Tibial artery (tissue), 4 donors: Measurements from ENCODE around the gene KCNQ1.

ENCODE experiments used
- DNase-seq, 2 donors: peaks; one replicate each; pipeline ENCODE4 v3.0.0-alpha.2; 2019
- H3K27ac ChIP-seq, 2 donors: fragments of 200-600 bp; sonication (generic) in 1 of 2; 1 replicate in 1 of 2; 2 replicates in 1 of 2; pipeline ENCODE4 v1.5.1; 2018 to 2019; ENCODE audit warnings: mild to moderate bottlenecking in 1 of 2
- H3K27me3 ChIP-seq, 2 donors: fragments of 200-600 bp; sonication (generic) in 1 of 2; one replicate each; pipeline versions ENCODE4 v1.5.1 to v1.6.0; 2016 to 2019
- H3K36me3 ChIP-seq, 3 donors: fragments of 200-600 bp; sonication (generic) in 2 of 3; one replicate each; pipeline ENCODE4 v1.5.1; 2016 to 2019; ENCODE audit warnings: mild to moderate bottlenecking in 2 of 3
- H3K4me1 ChIP-seq, 4 donors: fragments of 200-600 bp; sonication (generic) in 2 of 4; 1 replicate in 3 of 4; 2 replicates in 1 of 4; pipeline ENCODE4 v1.5.1; 2016 to 2019
- H3K4me3 ChIP-seq, 2 donors: fragments of 200-600 bp; sonication (generic) in 1 of 2; 1 replicate in 1 of 2; 2 replicates in 1 of 2; pipeline ENCODE4 v1.5.1; 2018 to 2019; ENCODE audit warnings: mild to moderate bottlenecking in 2 of 2
- H3K9me3 ChIP-seq, 3 donors: fragments of 200-600 bp; sonication (generic) in 1 of 3; one replicate each; pipeline ENCODE4 v1.5.1; 2016 to 2019
- intact Hi-C: fragments of 100-400 bp; cut with DNase I; formaldehyde crosslinking; loops from one replicate; pipeline ENCODE4 v1.15.0; 2023; ENCODE audit warnings: low total_unique reads
- TF ChIP-seq, protein P1 (sequence below), 2 experiments: fragments of 200-600 bp in 1 of 2; fragments of 450-650 bp in 1 of 2; IDR thresholded peaks; one replicate each; pipeline ENCODE4 v1.5.1; 2017 to 2019; ENCODE audit warnings: antibody characterized with exemption in 2 of 2, mild to moderate bottlenecking in 1 of 2, moderate library complexity in 1 of 2

The KCNQ1 gene

DNA sequence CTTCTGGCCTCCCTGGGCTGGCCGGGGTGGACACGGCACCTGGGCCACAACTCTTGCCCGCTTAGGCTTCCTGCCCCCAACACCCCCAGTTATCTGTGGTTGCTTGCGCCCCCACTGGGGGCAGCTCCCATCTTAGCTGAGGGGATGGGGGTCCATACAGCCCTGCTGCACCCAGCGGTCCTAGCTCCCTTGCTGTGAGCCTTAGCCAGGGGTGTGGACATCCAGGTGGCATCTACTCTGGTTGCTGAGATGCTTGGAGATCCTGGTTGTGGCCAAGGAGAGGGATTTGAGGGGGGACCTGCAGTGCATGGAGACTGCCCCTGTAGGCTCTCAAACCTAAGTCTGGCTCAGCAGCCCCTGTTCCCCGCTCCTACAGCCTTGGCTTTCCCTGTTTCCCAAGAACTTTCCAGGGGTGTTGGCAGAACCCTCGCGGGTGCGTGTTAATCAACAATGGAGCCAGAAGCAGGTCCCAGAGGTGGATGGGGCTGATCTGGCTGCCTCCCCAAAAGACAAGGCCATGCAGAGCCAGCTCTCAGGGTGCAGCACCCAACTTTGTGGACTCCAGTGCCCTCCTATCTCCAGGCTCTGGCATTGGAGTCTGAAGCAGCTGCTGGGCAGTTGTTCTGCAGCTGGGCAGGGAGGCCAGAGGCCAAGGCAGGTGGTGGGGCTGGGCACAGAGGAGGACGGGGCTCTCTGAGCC lies 3.3 kb downstream of the KCNQ1 start:
- TF ChIP-seq, protein P1, sequence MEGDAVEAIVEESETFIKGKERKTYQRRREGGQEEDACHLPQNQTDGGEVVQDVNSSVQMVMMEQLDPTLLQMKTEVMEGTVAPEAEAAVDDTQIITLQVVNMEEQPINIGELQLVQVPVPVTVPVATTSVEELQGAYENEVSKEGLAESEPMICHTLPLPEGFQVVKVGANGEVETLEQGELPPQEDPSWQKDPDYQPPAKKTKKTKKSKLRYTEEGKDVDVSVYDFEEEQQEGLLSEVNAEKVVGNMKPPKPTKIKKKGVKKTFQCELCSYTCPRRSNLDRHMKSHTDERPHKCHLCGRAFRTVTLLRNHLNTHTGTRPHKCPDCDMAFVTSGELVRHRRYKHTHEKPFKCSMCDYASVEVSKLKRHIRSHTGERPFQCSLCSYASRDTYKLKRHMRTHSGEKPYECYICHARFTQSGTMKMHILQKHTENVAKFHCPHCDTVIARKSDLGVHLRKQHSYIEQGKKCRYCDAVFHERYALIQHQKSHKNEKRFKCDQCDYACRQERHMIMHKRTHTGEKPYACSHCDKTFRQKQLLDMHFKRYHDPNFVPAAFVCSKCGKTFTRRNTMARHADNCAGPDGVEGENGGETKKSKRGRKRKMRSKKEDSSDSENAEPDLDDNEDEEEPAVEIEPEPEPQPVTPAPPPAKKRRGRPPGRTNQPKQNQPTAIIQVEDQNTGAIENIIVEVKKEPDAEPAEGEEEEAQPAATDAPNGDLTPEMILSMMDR (IDR thresholded peaks at IDR 0.05): no peak
- Histone ChIP-seq H3K4me3 (no peak overlapping the region), H3K36me3 (no peaks in the 10 kb centered on the region), H3K27me3 (peaks cover 0 to 93% of the 10 kb centered on the region in 2 donors), H3K9me3 (no peaks in the 10 kb centered on the region), H3K4me1 (peaks cover 0 to 22% (median 7%) of the 10 kb centered on the region in 4 donors), H3K27ac (no peak overlapping the region)
- DNase-seq: no peak
- intact Hi-C loops: no loop called here

DNA sequence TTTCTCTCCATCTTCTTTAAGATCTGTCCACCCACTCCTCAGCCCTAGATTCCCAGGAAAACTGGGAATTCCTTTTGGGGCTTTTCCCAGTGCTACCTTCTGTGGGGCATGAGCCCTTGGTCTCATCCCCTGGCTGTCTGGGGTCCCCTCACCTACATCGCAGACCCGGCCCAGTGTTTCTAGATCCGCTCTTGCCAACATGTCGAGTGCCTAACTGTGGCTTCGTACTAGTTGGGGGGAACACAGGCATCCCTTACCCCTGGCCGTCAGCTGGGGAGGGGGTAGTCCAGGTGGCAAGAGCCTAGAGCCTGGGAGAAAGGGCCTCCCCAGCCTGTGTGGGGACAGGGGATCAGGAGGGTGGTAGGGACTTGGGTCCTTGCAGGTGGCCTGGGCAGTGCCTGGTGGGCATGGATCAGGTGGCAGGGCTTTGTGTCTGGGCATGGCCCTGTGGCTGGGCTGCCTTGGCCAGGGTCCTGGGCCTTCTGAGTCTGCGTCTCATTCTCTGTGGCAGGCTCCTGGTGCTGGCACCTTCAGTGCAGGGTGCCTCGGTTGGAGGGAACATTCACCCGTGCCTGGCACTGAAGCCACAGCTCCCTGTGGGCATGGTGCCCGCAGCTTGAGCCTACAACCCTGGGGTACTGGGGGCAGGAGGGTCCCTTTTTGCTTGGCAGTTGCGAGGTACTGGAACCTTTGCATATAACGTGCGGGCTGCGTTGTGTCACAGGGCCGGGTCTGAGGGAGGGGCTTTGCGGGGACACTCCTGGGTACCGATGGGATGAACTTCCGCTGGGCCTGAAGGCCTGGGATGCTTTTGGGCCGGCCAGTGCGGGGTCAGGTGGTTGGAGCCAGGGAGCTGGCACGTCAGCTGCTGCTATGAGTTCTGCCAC lies 4.1 kb downstream of the KCNQ1 start:
- Histone ChIP-seq H3K9me3 (no peaks in the 10 kb centered on the region), H3K27me3 (peaks cover 0 to 92% of the 10 kb centered on the region in 2 donors), H3K4me1 (peaks cover 0 to 21% (median 7%) of the 10 kb centered on the region in 4 donors), H3K27ac (no peak overlapping the region), H3K4me3 (no peak overlapping the region), H3K36me3 (no peaks in the 10 kb centered on the region)
- TF ChIP-seq, protein P1 (IDR thresholded peaks at IDR 0.05): no peak
- intact Hi-C loops: no loop called here
- no peak for DNase-seq

DNA sequence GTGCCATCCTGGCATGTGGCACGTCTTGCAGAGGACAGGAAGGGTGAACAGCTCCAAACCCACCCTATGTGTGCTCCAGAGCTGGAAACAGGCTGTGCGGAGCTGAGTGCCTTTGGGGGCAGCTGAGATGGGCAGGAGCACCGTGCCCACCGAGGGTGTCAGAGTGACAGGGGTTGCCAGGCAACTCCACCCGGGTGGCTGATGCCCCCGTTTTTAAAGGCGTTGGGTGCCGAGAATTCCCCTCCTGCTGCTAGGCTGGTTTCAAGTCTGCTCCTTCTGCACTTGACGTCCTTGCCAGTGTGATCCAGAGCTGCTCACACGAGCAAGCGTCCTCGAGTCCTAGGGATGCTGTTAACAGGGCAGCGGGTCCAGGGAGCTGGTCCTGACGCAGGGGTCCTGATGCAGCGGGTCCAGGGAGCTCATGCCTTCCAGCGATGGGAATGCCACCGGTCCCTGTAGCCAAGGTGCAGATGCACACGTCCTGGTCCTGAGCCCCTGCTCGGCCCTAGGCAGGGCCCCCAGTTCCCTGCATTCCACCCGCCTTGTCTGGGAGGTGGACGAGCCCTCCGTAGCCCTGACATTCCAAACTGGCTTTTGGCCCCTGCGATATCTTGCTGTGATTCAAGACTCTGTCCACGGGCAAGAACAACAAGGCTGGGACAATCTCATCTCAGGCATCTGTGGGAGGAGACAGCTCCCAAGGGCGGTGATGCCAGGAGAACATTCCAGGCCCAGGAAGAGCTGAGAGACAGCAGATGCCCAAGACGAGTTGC lies 4.9 kb downstream of the KCNQ1 start:
- intact Hi-C loops: no loop called here
- no peak overlapping the region for H3K27ac ChIP-seq
- H3K27me3 ChIP-seq: peaks cover 0 to 85% of the 10 kb centered on the region in 2 donors
- DNase-seq: no peak
- H3K36me3 ChIP-seq: no peaks in the 10 kb centered on the region
- TF ChIP-seq, protein P1 (IDR thresholded peaks at IDR 0.05): no peak
- no peak overlapping the region for H3K4me3 ChIP-seq
- peaks cover 0 to 16% (median 4%) of the 10 kb centered on the region in 4 donors for H3K4me1 ChIP-seq
- H3K9me3 ChIP-seq: no peaks in the 10 kb centered on the region

DNA sequence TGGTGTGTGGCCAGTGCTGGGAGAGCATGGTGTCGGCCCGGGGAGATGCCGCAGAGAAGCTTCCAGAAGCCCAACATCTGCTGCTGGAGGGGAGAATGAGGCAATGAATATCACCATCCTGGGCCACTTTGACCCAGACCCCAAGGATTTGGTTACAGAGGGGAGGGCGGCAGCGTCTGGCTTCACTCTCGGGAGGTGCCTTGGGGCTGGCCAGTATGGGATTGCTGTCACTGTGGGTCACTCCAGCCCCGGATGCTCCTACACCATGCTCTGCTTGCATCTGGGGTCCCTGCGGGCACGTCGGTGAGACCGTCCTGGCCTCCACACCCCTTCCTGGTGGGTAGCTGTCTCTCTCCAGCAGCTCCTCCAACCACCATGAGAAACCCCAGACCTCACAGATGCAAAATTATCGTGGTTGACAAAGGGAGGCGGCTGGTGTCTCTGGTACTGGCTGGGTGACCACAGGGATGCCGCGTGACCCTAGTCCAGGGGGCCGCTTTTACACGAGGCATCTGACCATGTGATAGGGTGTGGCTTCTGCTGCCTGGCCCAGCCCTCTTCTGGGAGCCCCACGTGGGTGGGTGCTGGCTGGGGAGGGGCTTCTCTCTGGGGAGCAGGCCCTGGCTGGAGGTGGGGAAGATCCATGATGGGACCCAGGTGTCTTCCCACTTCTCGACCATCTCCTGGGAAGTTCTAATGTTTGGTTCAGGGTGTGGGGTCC lies 5.7 kb downstream of the KCNQ1 start:
- TF ChIP-seq, protein P1 (IDR thresholded peaks at IDR 0.05): no peak
- H3K4me3 ChIP-seq: no peak overlapping the region
- H3K4me1 ChIP-seq: peaks cover 0 to 13% (median under 1%) of the 10 kb centered on the region in 4 donors
- no peaks in the 10 kb centered on the region for H3K36me3 ChIP-seq
- intact Hi-C loops: no loop called here
- H3K27me3 ChIP-seq: peaks cover 0 to 79% of the 10 kb centered on the region in 2 donors
- no peak overlapping the region for H3K27ac ChIP-seq
- no peak for DNase-seq
- H3K9me3 ChIP-seq: no peaks in the 10 kb centered on the region

DNA sequence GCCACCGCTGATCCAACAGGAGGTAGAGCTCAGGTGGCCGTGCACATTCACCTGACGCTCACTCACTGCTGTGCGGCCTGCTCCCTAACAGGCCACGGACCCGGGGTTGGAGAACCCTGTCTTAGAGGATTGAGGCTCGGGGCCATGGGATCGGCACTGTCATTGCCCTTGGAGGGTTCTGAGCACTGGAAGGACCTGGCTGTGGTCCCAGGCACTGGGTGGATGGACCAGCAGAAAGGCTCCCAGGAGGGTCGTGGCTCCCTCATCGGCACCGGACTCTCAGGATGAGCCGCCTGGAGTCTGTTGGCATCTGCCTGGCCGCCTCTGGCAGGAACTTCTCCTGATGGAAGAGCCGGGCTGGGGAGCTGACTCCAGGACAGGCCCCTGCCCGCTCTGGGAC lies 6.5 kb downstream of the KCNQ1 start:
- intact Hi-C loops: no loop called here
- Histone ChIP-seq H3K9me3 (no peaks in the 10 kb centered on the region), H3K4me1 (peaks cover 0 to 5% (median 0%) of the 10 kb centered on the region in 4 donors), H3K27me3 (peaks cover 0 to 70% of the 10 kb centered on the region in 2 donors), H3K27ac (no peak overlapping the region), H3K4me3 (no peak overlapping the region), H3K36me3 (no peaks in the 10 kb centered on the region)
- DNase-seq: peak in 1 of 2 donors; percentile 27
- TF ChIP-seq, protein P1 (IDR thresholded peaks at IDR 0.05): no peak
